ENCODE measurements around the gene FLT3.

FLT3 gene

DNA sequence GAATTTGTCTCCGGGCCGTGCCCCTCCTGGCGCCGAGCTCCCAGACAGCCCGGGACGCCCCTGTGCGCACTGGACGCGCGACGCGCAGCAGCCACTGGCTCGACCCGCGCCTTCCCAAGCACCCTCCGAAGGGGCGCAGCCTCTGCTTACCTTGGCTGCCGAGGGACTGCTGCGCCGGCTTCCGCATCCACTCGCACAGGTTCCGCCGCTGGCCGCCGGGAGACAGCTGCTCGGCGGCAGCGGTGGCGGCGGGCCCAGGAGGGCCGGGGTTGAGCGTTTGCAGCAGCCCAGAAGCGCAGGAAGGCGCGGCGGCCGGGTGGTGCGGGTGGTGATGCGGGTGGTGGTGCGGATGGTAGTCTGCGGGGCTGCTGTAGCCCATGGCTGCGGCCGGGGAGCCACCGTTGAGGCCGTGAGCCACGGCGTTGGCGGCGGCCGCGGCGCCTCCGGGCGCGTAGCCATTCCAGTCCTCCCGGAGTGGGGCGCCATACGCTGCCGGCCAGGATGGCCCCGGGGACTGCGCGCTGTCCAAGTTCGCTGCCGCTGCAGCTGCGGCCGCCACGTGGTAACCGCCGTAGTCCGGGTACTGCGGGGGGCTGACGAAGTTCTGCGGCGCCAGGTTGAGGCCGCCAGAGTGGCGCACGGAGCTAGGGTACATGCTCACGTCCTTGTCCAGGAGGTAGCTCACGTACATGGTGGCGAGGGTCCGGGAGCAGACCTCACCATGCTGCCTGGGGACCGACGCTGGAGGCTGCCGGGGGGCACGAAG lies 131.9 kb downstream of the FLT3 start:
- no peak overlapping the region for H4K91ac ChIP-seq (ENCODE audit: low read depth, low read length, poor library complexity)
- peak overlapping the region; percentile 87 for H2BK12ac ChIP-seq (ENCODE audit: low read length)
- H3K9me3 ChIP-seq (replicated peaks in 1 of 2; ENCODE audit: control insufficient read depth in 2 of 2, insufficient read depth in 1 of 2, low read depth in 1 of 2, low read length in 2 of 2): peaks cover 0 to 2% of the 10 kb centered on the region in 2 donors
- H3K27ac ChIP-seq (replicated peaks; ENCODE audit: low read length): no peak overlapping the region
- H3K27me3 ChIP-seq (ENCODE audit: control insufficient read depth in 3 of 3, insufficient read depth in 3 of 3, low read depth in 1 of 3, low read length in 3 of 3): peaks cover 60 to 100% (median 82%) of the 10 kb centered on the region in 3 experiments
- DNase-seq (ENCODE audit: low spot score): no peak
- peak overlapping the region; percentile 39 for H3K9ac ChIP-seq (ENCODE audit: low read depth, low read length, poor library complexity)
- WGBS, 2 donors (ENCODE audit: extremely low coverage in 2 of 2, insufficient read length in 2 of 2, insufficient replicate concordance in 1 of 2): no CpG with 5 or more reads among the region's 86 CpGs
- peak overlapping the region; percentile 43 for H2BK15ac ChIP-seq (ENCODE audit: low read length)
- H3K79me1 ChIP-seq (ENCODE audit: low read depth, low read length): peaks cover 1% of the 10 kb centered on the region
- H3K36me3 ChIP-seq (replicated peaks in 1 of 2; ENCODE audit: control insufficient read depth in 2 of 2, insufficient read depth in 2 of 2, low read length in 2 of 2): no peaks in the 10 kb centered on the region
- H2BK120ac ChIP-seq (ENCODE audit: low read depth, low read length): no peak overlapping the region
- H4K8ac ChIP-seq (ENCODE audit: low read depth, low read length): peak overlapping the region; percentile 78
- peak overlapping the region; percentile 61 for H2AFZ ChIP-seq (ENCODE audit: low read length)
- H3K18ac ChIP-seq (ENCODE audit: low read length): peak overlapping the region; percentile 96
- H2AK5ac ChIP-seq (ENCODE audit: low read depth, low read length): no peak overlapping the region
- peak overlapping the region; percentile 69 for H3K4me2 ChIP-seq (ENCODE audit: insufficient read depth, low read length, poor library complexity, severe bottlenecking)
- H3K23ac ChIP-seq (ENCODE audit: low read depth, low read length, poor library complexity): peak overlapping the region; percentile 77
- H3K4me1 ChIP-seq (ENCODE audit: control insufficient read depth in 2 of 2, insufficient read depth in 1 of 2, low read depth in 1 of 2, low read length in 2 of 2): peaks cover 6 to 28% of the 10 kb centered on the region in 2 donors
- peak overlapping the region in 1 of 2 donors; percentile 72 for H3K4me3 ChIP-seq (ENCODE audit: low read length in 2 of 2)
- H3K14ac ChIP-seq (ENCODE audit: low read length): peak overlapping the region; percentile 50
- no peak overlapping the region for H2BK5ac ChIP-seq (ENCODE audit: low read length)
- H3K4ac ChIP-seq (ENCODE audit: low read length): no peak overlapping the region

- H3K4me3 ChIP-seq (ENCODE audit: low read length in 2 of 2): no peak overlapping the region
- H3K36me3 ChIP-seq (replicated peaks in 1 of 2; ENCODE audit: control insufficient read depth in 2 of 2, insufficient read depth in 2 of 2, low read length in 2 of 2): no peaks in the 10 kb centered on the region
- H3K18ac ChIP-seq (ENCODE audit: low read length): peak overlapping the region; percentile 7
- H3K4me2 ChIP-seq (ENCODE audit: insufficient read depth, low read length, poor library complexity, severe bottlenecking): peak overlapping the region; percentile 69
- H2AFZ ChIP-seq (ENCODE audit: low read length): no peak overlapping the region
- no peak overlapping the region for H3K4ac ChIP-seq (ENCODE audit: low read length)
- no peak overlapping the region for H2BK12ac ChIP-seq (ENCODE audit: low read length)
- peaks cover 6 to 23% of the 10 kb centered on the region in 2 donors for H3K4me1 ChIP-seq (ENCODE audit: control insufficient read depth in 2 of 2, insufficient read depth in 1 of 2, low read depth in 1 of 2, low read length in 2 of 2)
- peaks cover 1% of the 10 kb centered on the region for H3K79me1 ChIP-seq (ENCODE audit: low read depth, low read length)
- peaks cover 66 to 100% (median 86%) of the 10 kb centered on the region in 3 experiments for H3K27me3 ChIP-seq (ENCODE audit: control insufficient read depth in 3 of 3, insufficient read depth in 3 of 3, low read depth in 1 of 3, low read length in 3 of 3)
- no peak for DNase-seq (ENCODE audit: low spot score)
- H2BK5ac ChIP-seq (ENCODE audit: low read length): no peak overlapping the region
- no CpG with 5 or more reads among the region's 33 CpGs for WGBS, 2 donors (ENCODE audit: extremely low coverage in 2 of 2, insufficient read length in 2 of 2, insufficient replicate concordance in 1 of 2)
- peak overlapping the region; percentile 30 for H2AK5ac ChIP-seq (ENCODE audit: low read depth, low read length)
- H3K14ac ChIP-seq (ENCODE audit: low read length): no peak overlapping the region
- H4K8ac ChIP-seq (ENCODE audit: low read depth, low read length): no peak overlapping the region
- H2BK120ac ChIP-seq (ENCODE audit: low read depth, low read length): no peak overlapping the region
- peak overlapping the region; percentile 17 for H3K9ac ChIP-seq (ENCODE audit: low read depth, low read length, poor library complexity)
- peak overlapping the region; percentile 1 for H2BK15ac ChIP-seq (ENCODE audit: low read length)
- H4K91ac ChIP-seq (ENCODE audit: low read depth, low read length, poor library complexity): no peak overlapping the region
- H3K9me3 ChIP-seq (replicated peaks in 1 of 2; ENCODE audit: control insufficient read depth in 2 of 2, insufficient read depth in 1 of 2, low read depth in 1 of 2, low read length in 2 of 2): peaks cover 0 to 2% of the 10 kb centered on the region in 2 donors
- peak overlapping the region; percentile 77 for H3K23ac ChIP-seq (ENCODE audit: low read depth, low read length, poor library complexity)
- H3K27ac ChIP-seq (replicated peaks; ENCODE audit: low read length): no peak overlapping the region
Observed at GRCh38 chr13:27967736-27968315, 132.6 kb downstream of the FLT3 start.

- H4K91ac ChIP-seq (ENCODE audit: low read depth, low read length, poor library complexity): no peak overlapping the region
- H3K27ac ChIP-seq (replicated peaks; ENCODE audit: low read length): no peak overlapping the region
- peaks cover 66 to 100% (median 90%) of the 10 kb centered on the region in 3 experiments for H3K27me3 ChIP-seq (ENCODE audit: control insufficient read depth in 3 of 3, insufficient read depth in 3 of 3, low read depth in 1 of 3, low read length in 3 of 3)
- no peak overlapping the region for H3K9ac ChIP-seq (ENCODE audit: low read depth, low read length, poor library complexity)
- no peak overlapping the region for H2BK12ac ChIP-seq (ENCODE audit: low read length)
- no peak overlapping the region for H3K14ac ChIP-seq (ENCODE audit: low read length)
- H4K8ac ChIP-seq (ENCODE audit: low read depth, low read length): no peak overlapping the region
- peaks cover 0 to 2% of the 10 kb centered on the region in 2 donors for H3K9me3 ChIP-seq (replicated peaks in 1 of 2; ENCODE audit: control insufficient read depth in 2 of 2, insufficient read depth in 1 of 2, low read depth in 1 of 2, low read length in 2 of 2)
- H2BK5ac ChIP-seq (ENCODE audit: low read length): no peak overlapping the region
- H3K36me3 ChIP-seq (replicated peaks in 1 of 2; ENCODE audit: control insufficient read depth in 2 of 2, insufficient read depth in 2 of 2, low read length in 2 of 2): no peaks in the 10 kb centered on the region
- no peak overlapping the region for H3K4ac ChIP-seq (ENCODE audit: low read length)
- no peak overlapping the region for H3K4me2 ChIP-seq (ENCODE audit: insufficient read depth, low read length, poor library complexity, severe bottlenecking)
- peaks cover 6 to 19% of the 10 kb centered on the region in 2 donors for H3K4me1 ChIP-seq (ENCODE audit: control insufficient read depth in 2 of 2, insufficient read depth in 1 of 2, low read depth in 1 of 2, low read length in 2 of 2)
- no peak overlapping the region for H3K18ac ChIP-seq (ENCODE audit: low read length)
- H2BK120ac ChIP-seq (ENCODE audit: low read depth, low read length): no peak overlapping the region
- H3K23ac ChIP-seq (ENCODE audit: low read depth, low read length, poor library complexity): peak overlapping the region; percentile 77
- no CpG with 5 or more reads among the region's 18 CpGs for WGBS, 2 donors (ENCODE audit: extremely low coverage in 2 of 2, insufficient read length in 2 of 2, insufficient replicate concordance in 1 of 2)
- peaks cover under 1% of the 10 kb centered on the region for H3K79me1 ChIP-seq (ENCODE audit: low read depth, low read length)
- no peak overlapping the region for H2AK5ac ChIP-seq (ENCODE audit: low read depth, low read length)
- H3K4me3 ChIP-seq (ENCODE audit: low read length in 2 of 2): no peak overlapping the region
- no peak for DNase-seq (ENCODE audit: low spot score)
- H2BK15ac ChIP-seq (ENCODE audit: low read length): peak overlapping the region; percentile 1
- H2AFZ ChIP-seq (ENCODE audit: low read length): no peak overlapping the region
Observed at GRCh38 chr13:27967203-27967735, 133.1 kb downstream of the FLT3 start.

DNA sequence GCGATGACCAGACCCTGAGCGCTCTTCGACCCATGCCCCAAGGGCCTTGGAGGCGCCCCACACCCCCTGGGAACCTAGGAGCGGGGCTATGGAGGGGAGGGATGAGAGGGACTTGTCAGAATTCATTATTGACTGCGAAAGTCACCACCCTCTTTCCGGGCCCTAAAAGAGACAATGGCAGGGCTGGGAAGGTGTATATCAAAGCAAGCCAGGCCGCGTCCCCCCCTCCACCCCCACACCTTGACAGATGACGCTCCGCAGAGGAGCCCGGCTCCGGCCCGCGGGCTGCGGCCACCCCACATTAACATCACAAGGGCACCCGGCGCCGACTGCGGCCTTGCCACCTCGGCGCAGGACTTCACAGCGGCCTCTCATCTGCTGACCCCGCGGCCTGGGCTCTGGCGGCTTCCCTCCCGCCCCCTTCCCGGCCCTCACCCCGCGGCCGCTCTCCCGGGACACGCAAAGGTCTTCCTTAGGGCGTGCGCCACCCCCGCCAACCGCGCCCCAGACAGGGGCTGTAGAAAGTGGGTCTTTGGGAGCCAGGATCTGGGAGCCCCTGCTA lies 133.7 kb downstream of the FLT3 start:
- peak overlapping the region; percentile 12 for H3K4me2 ChIP-seq (ENCODE audit: insufficient read depth, low read length, poor library complexity, severe bottlenecking)
- H3K27me3 ChIP-seq (ENCODE audit: control insufficient read depth in 3 of 3, insufficient read depth in 3 of 3, low read depth in 1 of 3, low read length in 3 of 3): peaks cover 69 to 100% (median 94%) of the 10 kb centered on the region in 3 experiments
- peak overlapping the region; percentile 11 for H3K18ac ChIP-seq (ENCODE audit: low read length)
- DNase-seq (ENCODE audit: low spot score): no peak
- no peaks in the 10 kb centered on the region for H3K79me1 ChIP-seq (ENCODE audit: low read depth, low read length)
- no CpG with 5 or more reads among the region's 38 CpGs for WGBS, 2 donors (ENCODE audit: extremely low coverage in 2 of 2, insufficient read length in 2 of 2, insufficient replicate concordance in 1 of 2)
- no peak overlapping the region for H2BK15ac ChIP-seq (ENCODE audit: low read length)
- H3K9me3 ChIP-seq (replicated peaks in 1 of 2; ENCODE audit: control insufficient read depth in 2 of 2, insufficient read depth in 1 of 2, low read depth in 1 of 2, low read length in 2 of 2): peaks cover 0 to 2% of the 10 kb centered on the region in 2 donors
- no peak overlapping the region for H2BK12ac ChIP-seq (ENCODE audit: low read length)
- no peaks in the 10 kb centered on the region for H3K36me3 ChIP-seq (replicated peaks in 1 of 2; ENCODE audit: control insufficient read depth in 2 of 2, insufficient read depth in 2 of 2, low read length in 2 of 2)
- H3K4me1 ChIP-seq (ENCODE audit: control insufficient read depth in 2 of 2, insufficient read depth in 1 of 2, low read depth in 1 of 2, low read length in 2 of 2): peaks cover 6 to 13% of the 10 kb centered on the region in 2 donors
- H3K27ac ChIP-seq (replicated peaks; ENCODE audit: low read length): no peak overlapping the region
- H2AFZ ChIP-seq (ENCODE audit: low read length): no peak overlapping the region
- H4K8ac ChIP-seq (ENCODE audit: low read depth, low read length): no peak overlapping the region
- no peak overlapping the region for H3K4me3 ChIP-seq (ENCODE audit: low read length in 2 of 2)
- H2BK120ac ChIP-seq (ENCODE audit: low read depth, low read length): no peak overlapping the region
- peak overlapping the region; percentile 32 for H3K14ac ChIP-seq (ENCODE audit: low read length)
- H4K91ac ChIP-seq (ENCODE audit: low read depth, low read length, poor library complexity): no peak overlapping the region
- peak overlapping the region; percentile 76 for H3K23ac ChIP-seq (ENCODE audit: low read depth, low read length, poor library complexity)
- peak overlapping the region; percentile 9 for H2AK5ac ChIP-seq (ENCODE audit: low read depth, low read length)
- no peak overlapping the region for H2BK5ac ChIP-seq (ENCODE audit: low read length)
- no peak overlapping the region for H3K9ac ChIP-seq (ENCODE audit: low read depth, low read length, poor library complexity)
- H3K4ac ChIP-seq (ENCODE audit: low read length): no peak overlapping the region
